Right hindlimb (tissue), 1 donor: ENCODE measurements around the gene C8G.

Experiments used
- DNase-seq: peaks from one replicate; pipeline ENCODE4 v3.0.0-alpha.2; 2018

The C8G gene

GRCh38 chr9:136955202-136955942 is 10.3 kb downstream of the C8G start:
- no peak for DNase-seq

GRCh38 chr9:136955943-136956335 is 10.9 kb downstream of the C8G start:
- DNase-seq: no peak

GRCh38 chr9:136956604-136957003 is 11.6 kb downstream of the C8G start:
- DNase-seq: no peak

- DNase-seq: no peak
These were observed 12.4 kb downstream of the C8G start for GRCh38 chr9:136957461-136957860.

- no peak for DNase-seq
These were observed 12.9 kb downstream of the C8G start for GRCh38 chr9:136957901-136958300.

- DNase-seq: no peak
These were observed 13.4 kb downstream of the C8G start for GRCh38 chr9:136958473-136958872.

GRCh38 chr9:136958898-136959850 is 14.1 kb downstream of the C8G start:
- no peak for DNase-seq

GRCh38 chr9:136960212-136960937 is 15.3 kb downstream of the C8G start:
- DNase-seq: no peak

- DNase-seq: no peak
These were observed 15.9 kb downstream of the C8G start for GRCh38 chr9:136960938-136961275.

GRCh38 chr9:136961279-136962065 is 16.4 kb downstream of the C8G start:
- DNase-seq: no peak

GRCh38 chr9:136962163-136962562 is 17.1 kb downstream of the C8G start:
- DNase-seq: no peak

- DNase-seq: no peak
These were observed 17.7 kb downstream of the C8G start for GRCh38 chr9:136962701-136963248.

- DNase-seq: no peak
These were observed 18.3 kb downstream of the C8G start for GRCh38 chr9:136963341-136963740.

GRCh38 chr9:136963751-136964150 is 18.7 kb downstream of the C8G start:
- no peak for DNase-seq

GRCh38 chr9:136964171-136964689 is 19.2 kb downstream of the C8G start:
- no peak for DNase-seq

GRCh38 chr9:136964833-136965422 is 19.9 kb downstream of the C8G start:
- DNase-seq: no peak

GRCh38 chr9:136965771-136966484 is 20.9 kb downstream of the C8G start:
- no peak for DNase-seq

- no peak for DNase-seq
These were observed 23.5 kb downstream of the C8G start for GRCh38 chr9:136968333-136969127.

- no peak for DNase-seq
These were observed 24.1 kb downstream of the C8G start for GRCh38 chr9:136969150-136969549.

GRCh38 chr9:136969774-136970173 is 24.7 kb downstream of the C8G start:
- DNase-seq: no peak
